Amniotic stem cell (primary cell): ENCODE results near the gene NSMF.
"Not testable (repeated sequence)": the region's sequence is repeated elsewhere in the genome, so short reads cannot be mapped to it uniquely, and the experiment has no call there.

Source experiments
- DNase-seq: peaks from one replicate; lab custom pipeline; 2025; lab: John Stamatoyannopoulos, UW

Gene NSMF

GRCh38 chr9:137475666-137476065 lies 16.5 kb upstream of the NSMF start:
- DNase-seq, result no peak

GRCh38 chr9:137474271-137474670 lies 15.1 kb upstream of the NSMF start:
- no peak for DNase-seq

- DNase-seq, result no peak
Observed at GRCh38 chr9:137470785-137471184, 11.7 kb upstream of the NSMF start.

- no peak for DNase-seq
Observed at GRCh38 chr9:137467896-137468295, 8.8 kb upstream of the NSMF start.

- no peak for DNase-seq
Observed at GRCh38 chr9:137467161-137467581, 8.0 kb upstream of the NSMF start.

- not testable (repeated sequence) for DNase-seq
Observed at GRCh38 chr9:137466389-137467085, 7.4 kb upstream of the NSMF start.

GRCh38 chr9:137465720-137466388 lies 6.7 kb upstream of the NSMF start:
- no peak for DNase-seq

GRCh38 chr9:137465000-137465719 lies 6.0 kb upstream of the NSMF start:
- DNase-seq, result no peak

GRCh38 chr9:137464291-137464999 lies 5.3 kb upstream of the NSMF start:
- no peak for DNase-seq

- no peak for DNase-seq
Observed at GRCh38 chr9:137463931-137464290, 4.8 kb upstream of the NSMF start.

- DNase-seq, result no peak
Observed at GRCh38 chr9:137462986-137463930, 4.1 kb upstream of the NSMF start.

GRCh38 chr9:137462396-137462985 lies 3.4 kb upstream of the NSMF start:
- DNase-seq, result no peak

GRCh38 chr9:137461663-137462395 lies 2.7 kb upstream of the NSMF start:
- DNase-seq, result no peak

GRCh38 chr9:137461316-137461662 lies 2.2 kb upstream of the NSMF start:
- DNase-seq, result no peak

- DNase-seq, result no peak
Observed at GRCh38 chr9:137460363-137461315, 1.5 kb upstream of the NSMF start.

- no peak for DNase-seq
Observed at GRCh38 chr9:137459601-137460362, 648 bp upstream of the NSMF start.

- no peak for DNase-seq
Observed at GRCh38 chr9:137458194-137459151, 661 bp downstream of the NSMF start.
